HTR-8/SVneo (cell line): Measurements from ENCODE around the gene KCNH8.

Source experiments
- DNase-seq: peaks from one replicate; pipeline ENCODE4 v3.0.0; 2011; ENCODE audit warnings: low spot score, mixed read lengths; ENCODE audit not compliant: insufficient read length
- FAIRE-seq: peaks from 2 replicates; lab custom pipeline; 2011; peaks lifted over from hg19 to GRCh38; lab: Jason Lieb, UNC

The KCNH8 gene

GRCh38 chr3:19547665-19548464 lies 399.6 kb downstream of the KCNH8 start:
- FAIRE-seq, result no peak
- DNase-seq, result no peak

DNA sequence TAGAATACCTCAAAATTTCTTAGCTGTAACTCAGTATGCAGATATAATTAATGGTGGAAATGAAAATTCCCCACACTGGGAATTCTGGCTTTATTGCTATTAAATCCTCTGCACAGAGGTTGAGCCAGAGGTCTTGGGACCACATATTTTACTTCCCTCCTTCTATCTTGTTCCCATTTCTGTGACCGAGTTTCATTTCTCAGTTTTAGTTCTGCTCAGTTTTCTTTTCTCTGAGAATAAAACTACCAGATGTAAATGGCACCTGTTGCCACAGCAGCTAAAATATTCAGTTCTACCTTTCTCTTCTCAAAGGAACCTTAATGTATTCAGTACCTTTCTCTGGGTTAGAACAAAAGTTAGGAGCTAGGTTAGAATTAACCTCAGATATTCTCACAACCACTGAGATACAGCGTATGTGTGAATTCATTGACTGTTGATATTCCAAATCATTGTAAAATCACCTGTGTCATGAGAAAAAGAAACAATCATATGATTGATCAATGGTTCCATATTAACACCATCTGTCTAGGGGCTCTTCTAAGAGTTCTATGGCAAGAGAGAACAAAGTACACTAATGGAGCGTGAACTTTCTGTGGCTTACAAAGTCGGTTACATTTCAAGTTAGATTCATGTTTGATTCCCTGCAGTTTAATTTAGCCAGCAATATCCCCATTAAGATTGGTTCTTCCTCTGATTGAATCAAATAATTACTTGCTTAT lies 411.6 kb downstream of the KCNH8 start:
- DNase-seq (no peak), FAIRE-seq (no peak)

GRCh38 chr3:19573644-19574043 lies 425.3 kb downstream of the KCNH8 start:
- FAIRE-seq (no peak), DNase-seq (no peak)

DNA sequence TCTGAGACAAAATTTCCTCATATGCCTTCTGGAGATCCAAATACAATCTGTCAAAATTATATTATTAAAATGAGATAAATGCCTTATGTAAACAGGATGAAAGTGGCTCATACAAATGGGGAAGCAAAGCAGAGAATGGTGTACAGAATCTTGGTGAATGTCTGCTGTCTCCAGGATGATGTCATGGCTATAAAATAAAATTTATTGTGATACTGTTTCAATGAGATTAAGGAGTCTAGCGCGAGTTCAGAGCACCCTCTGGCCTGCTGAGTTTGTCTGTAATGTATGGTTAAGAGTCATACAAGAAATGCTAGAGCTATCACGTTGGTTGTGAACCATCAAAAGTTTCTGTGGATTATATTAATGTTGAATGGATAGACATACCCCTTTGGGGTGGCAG lies 426.0 kb downstream of the KCNH8 start:
- FAIRE-seq, result no peak

GRCh38 chr3:19576343-19576742 lies 428.0 kb downstream of the KCNH8 start:
- DNase-seq (no peak), FAIRE-seq (no peak)

More for the DNA sequence above, 426.0 kb downstream of the KCNH8 start:
- no peak for DNase-seq
